Measurements from ENCODE around the gene CIROP.
A peak's percentile ranks its signal among the peaks of the same experiment; 100 is the strongest.
"Not testable (repeated sequence)": the region's sequence is repeated elsewhere in the genome, so short reads cannot be mapped to it uniquely, and the experiment has no call there.

The CIROP gene

DNA sequence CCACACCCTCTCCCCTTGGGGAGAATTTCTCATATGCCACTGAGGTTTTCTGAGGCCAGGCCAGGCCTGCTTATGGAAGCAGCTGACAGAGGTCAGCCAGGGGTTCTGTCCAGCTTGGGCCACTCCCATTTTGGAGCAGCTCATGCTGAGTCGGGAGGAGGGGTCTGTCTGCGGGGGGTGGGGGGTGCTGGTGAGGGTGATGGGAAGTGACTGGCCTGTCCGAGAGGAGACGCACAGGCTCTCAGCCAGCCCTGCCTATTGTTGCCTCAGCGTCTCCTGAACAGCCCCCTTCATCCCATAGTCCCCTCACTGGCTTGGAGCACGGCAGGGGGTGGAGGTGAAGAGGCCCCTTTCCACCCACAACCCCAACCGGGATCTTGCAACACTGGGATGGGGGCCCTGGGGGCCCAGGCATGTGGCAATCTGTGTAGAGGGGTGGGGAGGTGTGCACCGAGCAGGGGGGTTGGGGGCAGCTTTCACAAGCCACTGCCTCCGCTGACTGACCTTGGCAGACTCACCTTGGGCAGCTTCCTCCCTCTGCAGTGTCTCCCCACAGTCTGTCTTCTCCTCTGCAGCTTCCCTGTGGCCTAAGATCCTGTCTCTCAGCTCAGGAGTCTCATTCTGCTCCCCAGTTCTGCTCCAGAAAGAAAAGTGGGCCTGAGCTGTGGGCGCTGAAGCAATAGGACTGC is 8.8 kb upstream of the CIROP start:
- DNase-seq: no peak

DNA sequence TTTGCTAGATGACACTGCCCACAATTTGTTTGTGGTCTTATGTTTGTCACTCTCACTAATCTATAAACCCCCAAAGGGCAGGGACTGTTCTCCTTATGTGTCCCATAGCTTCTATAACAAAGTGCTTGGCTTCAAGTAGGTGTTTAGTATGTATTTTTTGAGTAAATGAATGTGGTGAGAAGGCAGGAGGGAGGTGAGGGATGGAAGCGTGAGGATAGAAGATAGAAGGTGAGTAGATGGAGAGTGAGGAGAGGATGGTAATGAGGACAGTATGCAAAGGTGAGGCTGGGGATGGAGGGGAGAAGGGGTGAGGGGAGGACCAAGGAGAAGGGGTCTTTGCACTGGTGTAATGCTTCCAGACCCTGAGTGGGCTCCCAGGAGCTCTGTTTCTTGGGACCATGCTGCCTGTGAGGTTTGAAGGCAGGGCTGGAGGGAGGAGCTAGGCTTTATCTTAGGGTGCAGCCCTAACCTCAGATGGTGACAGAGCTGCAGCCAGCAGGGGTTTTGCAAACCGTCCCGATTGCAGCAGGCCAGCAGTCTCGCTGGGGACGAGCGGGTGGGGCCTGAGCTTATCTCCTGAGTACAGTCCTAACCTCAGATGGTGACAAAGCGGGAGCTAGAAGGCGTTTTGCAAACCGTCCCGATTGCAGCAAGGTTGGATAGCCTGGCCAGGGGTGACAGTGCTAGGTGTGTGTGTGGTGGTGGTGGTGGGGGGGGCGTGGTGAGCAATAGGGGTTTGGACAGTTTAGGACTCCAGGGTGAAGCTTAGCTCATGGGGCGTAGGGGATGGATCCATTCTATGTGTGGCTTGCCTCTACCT is 7.8 kb upstream of the CIROP start:
- no peak for DNase-seq

DNA sequence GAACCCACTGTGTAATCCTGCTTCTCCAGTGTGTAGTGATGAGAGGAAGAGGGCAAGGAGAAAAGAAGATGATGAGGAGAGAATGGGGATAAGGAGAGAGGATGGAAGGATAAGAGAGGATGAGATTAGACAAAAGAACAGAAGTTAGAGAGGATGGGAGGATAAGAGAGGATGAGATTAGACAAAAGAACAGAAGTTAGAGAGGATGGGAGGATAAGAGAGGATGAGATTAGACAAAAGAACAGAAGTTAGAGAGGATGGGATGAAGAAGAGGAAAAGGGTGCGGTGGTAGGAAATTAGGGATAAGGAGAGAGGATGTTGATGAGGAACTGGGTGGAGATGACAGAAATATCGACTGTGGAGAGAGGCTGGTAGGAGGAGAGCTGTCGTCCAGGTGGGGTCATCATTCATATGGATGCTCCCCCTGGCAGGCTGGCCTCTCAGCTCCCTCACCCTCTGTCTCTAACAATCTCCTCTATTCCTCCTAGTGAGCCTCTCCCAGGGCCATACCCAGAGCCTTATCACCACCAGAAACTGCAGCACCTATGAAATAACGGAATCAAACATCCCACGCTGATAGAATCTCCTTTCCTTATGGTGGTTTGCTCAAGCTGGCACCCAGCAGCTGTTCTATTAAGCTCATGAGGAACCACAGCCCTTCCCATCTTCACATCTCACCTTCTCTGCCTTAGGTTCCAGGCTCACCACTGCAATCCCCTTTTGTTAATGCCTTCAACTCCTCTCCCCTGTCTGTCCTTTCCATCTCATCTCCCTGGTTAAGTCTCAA is 6.0 kb upstream of the CIROP start:
- no peak for DNase-seq

DNA sequence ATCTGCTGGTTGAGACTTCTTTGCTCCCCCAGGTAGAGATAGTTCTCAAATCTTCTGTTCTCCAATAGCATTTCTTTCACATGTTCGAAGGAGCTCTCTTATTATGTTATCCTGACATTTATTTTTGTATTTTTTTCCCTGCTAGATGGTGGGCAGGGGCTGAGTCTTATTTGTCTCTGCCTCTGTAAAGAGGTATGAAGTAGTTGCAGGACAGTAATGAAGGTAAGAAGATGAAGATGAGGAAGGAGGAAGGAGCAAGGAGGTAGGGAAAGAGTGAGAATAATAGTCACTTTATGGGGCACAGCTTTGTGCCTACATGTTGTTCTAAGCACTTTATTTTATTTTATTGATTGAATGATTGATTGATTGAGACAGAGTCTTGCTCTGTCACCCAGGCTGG is 5.0 kb upstream of the CIROP start:
- no peak for DNase-seq

DNA sequence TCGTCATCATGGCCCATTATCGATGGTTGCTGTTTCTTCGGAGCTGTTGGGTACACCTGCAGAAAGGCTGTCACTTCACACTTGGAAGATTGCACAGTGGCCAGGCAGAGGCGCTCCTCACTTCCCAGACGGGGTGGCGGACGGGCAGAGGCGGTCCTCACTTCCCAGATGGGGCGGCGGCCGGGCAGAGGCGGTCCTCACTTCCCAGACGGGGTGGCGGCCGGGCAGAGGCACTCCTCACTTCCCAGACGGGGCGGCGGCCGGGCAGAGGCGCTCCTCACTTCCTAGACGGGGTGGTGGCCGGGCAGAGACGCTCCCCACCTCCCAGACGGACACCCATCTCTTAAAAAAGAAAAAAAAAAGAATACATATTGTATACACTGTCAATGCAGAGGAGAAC is 3.4 kb upstream of the CIROP start:
- not testable (repeated sequence) for DNase-seq

DNA sequence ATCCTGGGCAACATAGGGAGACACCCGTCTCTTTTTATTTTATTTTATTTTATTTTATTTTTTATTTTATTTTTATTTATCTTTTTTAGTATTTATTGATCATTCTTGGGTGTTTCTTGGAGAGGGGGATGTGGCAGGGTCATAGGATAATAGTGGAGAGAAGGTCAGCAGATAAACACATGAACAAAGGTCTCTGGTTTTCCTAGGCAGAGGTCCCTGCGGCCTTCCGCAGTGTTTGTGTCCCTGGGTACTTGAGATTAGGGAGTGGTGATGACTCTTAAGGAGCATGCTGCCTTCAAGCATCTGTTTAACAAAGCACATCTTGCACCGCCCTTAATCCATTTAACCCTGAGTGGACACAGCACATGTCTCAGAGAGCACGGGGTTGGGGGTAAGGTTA is 2.8 kb upstream of the CIROP start:
- DNase-seq: not testable (repeated sequence)

DNA sequence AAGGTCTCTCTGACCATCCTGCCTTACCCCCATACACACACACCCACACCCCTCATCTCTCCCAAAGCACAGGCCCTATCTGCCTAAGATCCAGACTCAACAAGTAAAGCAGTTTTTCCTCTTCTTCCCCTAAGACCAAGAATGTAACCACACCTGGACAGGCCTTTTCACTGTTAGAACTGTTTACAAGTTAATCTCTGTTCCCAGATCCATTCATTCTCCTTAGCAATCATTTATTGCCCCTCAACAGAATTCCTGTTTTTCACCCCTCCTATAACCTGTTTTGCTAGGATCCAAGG is 1.9 kb upstream of the CIROP start:
- no peak for DNase-seq

DNA sequence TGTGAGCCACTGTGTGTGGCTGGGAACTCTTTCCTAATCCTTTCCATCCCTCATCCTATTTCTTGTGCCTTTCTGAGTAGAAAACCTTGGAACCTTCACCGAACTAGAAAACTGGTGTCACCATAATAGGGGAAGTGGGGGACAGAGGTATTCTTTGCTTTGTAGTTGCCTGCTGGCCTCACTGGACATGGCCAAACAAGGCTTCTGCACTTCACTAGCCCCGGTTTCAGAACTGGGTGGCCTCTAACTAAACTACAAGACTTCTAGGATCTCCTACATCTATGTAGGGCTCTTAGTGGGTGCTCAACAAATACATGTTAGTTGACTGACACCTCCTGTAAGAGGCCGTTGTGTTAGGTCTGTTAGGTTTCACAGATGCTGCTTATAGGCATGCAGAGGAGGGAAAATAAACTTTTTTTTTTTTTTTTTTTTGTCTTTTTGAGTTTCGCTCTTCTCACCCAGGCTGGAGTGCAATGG is 597 bp upstream of the CIROP start:
- no peak for DNase-seq

DNA sequence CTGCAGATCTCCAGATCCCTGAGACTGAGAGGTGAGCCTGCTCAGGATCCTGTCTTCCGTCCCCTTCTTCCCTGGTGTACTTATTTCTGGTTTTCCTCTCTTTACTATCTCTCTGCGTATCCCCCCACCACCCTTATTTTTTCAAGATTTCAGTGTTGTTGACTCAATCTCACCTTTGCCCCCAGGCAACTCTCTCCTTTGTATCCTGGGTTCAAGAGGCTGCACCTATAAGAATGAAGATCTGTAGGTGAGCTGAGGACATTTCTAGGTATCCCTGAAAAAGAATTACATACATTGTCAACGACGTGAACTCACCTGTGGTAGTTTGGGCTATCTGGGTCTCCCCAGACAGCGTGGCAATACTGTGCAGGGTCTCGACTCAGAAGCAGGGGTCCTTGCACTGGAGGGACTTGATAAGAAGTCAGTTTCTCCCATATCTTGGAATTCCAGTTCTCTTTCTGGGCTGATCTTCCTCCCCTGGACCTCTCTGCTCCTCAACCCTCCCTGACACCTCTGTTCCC is 659 bp downstream of the CIROP start:
- no peak for DNase-seq

DNA sequence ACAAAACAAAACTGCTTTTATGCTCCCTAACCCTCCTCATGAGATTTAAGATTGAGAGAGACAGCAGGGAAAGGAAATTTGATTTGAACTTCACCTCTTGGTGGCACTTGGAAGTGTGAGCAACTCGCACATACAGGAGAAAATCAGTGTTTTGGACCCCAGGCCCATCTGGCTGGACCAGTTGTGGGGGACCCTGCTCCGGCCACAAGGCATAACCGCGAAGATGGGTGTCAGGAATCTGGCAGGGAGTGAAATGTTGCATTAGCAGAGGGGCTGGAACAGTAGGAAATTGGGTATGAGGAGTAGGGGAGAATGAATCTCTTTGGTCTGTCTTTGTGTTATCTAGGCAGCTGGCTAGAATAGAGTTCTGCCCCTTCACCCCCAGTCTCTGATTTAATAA is 1.2 kb downstream of the CIROP start:
- DNase-seq: no peak

DNA sequence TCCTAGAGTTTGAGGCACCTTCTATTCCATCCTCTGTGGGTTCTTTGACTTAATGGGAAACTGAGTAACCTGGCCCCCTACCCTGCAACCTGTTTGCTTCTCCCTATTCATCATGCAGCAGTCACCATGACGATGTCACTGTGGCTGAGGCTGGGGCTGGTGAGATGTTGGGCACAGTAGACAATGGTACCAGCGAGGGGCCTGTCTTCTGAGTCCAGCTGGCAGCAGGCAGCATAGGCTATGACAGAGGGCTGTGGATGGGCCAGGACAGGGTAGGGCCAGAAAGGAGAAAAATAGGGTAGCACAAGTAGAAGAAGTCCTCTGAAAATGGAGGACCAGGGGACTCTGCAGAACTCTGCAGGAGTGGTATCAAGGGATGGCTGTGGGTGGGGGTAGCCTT is 2.0 kb downstream of the CIROP start:
- DNase-seq: no peak

DNA sequence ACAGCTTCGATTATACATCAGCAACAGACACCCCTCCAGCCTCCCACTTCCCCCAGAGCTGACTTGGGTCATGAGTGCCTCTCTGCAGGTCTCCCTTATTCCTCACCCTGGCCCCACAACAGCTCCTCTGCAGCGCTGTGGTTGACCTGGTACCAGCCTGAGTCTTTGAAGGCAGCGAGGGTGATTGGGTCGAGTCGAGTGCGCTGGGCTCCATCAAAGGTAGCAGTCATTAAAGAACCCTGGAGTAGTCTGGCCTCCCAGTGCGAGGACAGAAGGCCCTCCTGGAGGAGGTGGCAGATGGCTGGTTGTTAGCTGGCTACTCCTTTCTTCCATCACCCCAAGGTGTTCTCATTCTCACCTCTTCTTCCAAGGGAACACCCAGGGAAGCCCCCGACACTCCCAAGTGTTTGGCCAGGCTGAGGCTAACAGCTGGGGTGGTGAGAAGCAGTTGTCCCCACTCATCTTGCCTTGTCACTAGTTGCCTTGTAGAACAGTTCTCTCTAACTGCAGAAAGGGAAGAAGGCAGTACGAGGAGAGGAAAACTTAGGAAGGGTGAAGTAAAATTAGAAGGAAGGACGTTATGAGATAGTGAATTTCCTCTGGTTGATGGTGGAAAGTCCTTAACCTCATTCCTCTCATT is 2.7 kb downstream of the CIROP start:
- DNase-seq: no peak

DNA sequence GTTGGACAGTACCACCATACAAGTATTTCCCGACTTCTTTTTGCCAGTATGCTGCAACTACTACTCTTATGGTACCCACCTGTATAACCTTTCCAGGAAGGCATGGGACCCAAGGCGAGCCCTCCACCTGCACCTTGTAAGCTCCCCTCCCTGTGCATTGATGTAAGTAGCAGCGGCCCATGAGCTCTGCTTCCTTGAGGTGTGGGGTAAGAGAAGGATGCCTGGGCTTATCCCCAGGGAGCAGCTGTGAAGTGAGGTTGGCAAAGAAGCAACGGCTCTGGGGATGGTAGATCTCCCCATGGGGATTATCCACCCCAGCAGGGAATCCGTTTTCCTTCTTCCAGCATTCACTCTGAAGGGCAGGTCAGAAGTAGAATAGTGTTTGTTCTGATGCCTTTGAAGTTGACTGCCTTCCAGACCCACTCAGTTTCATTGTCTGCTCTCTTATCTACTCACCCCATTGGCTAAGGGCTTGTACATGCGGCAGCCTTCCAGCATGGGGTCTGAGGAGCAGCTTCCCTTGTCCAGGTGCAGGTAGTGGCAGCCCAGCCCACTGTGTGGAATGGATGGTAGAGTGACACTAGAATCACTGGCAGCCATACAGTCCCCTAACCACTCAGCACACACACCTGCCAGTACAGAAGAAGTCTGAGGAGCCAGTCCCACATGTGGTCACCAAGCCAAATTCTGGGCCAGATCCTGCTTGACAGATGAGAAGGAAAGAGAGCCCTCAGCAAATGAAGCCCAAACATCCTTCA is 3.4 kb downstream of the CIROP start:
- no peak for DNase-seq

DNA sequence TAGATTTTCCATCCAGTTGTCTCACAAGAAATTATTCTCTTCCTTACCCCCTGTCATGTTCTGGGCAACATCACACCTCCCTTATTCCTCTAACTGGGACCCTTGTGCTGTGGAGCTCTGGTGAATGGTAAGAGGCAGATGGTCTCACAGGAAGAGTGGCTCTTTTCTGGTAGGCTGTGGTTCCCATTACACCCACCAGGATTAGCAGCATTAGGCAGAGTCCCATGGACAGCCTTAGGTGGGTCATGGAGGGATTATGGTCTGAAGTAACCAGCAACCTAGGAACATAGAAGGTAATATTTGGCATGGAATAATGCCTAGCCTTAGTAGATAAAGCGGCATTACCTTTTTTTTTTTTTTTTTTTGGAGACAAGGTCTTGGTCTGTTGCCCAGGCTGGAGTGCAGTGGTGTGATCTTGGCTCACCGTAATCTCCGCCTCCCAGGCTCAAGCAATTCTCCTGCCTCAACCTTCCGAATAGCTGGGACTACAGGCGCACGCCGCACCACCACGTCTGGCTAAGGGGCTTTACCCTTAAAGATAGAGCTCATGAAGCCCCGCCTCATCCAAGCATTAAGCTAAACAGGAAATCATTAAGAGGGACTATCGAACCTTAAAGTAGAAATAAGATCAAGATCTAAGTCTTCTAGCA is 5.5 kb downstream of the CIROP start:
- DNase-seq: no peak

DNA sequence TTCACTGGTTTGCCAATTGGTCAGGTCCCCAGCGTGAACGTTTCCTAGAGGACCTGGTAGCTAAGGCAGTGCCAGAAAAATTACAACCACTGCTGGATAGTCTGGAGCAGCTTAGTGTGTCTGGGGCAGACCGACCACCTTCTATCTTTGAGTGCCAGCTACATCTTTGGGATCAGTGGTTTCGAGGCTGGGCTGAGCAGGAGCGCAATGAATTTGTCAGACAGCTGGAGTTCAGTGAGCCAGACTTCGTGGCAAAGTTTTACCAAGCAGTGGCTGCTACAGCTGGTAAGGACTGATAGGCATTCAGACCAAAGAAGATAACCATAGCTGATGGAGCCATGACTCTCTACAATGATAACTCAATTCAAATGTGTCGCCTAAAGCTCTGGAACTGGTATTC is 7.0 kb downstream of the CIROP start:
- DNase-seq: no peak

DNA sequence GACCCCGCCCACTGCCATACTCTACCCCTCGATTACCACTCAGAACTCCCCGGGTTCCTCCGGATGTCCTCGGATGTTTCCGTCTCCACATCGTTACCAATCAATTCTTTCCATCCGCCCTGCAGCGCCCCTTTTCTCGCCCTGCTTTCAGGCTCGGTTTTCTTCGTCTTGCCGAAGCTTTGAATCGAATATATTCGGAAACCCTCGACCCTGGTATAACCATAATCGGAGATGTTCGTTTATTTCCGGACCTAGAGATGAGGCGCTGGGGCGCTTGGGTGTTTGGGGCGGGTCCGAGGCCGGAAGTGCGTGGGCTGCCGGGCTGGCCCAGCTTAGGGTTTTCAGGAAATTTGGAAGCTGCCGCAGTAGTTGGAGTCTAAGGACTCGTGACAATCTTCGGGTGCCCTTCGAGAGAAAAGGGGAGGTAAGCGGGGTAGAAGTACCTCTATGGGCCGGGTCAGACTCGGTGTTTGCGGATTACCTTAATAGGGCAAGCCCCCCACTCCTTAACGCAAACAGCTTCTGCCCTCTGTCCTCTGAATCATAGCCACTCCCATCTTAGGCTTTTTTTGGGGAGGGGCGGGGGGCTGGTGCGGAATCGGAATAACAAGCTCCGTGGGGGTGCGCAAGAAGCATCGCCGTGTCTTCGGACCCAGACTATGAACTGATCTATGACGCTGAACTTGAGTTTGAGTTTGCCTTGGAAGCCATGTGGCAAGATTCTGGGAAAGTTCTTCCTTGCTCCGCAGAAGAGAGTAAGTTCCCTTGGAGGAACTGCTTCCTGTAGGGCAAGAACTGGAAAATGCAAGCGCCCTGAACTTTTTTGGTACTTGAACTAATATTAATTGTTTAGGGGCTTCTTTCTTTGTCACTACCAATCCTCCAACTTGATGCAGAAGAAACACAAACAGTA is 9.3 kb downstream of the CIROP start, which contains the start of gene C14orf119:
C14orf119 (plus strand) TSS at position 310 of the 913 bp plus-strand sequence. CDS start 2,154 bp downstream, outside the sequence.
- DNase-seq: peak; percentile 99

DNA sequence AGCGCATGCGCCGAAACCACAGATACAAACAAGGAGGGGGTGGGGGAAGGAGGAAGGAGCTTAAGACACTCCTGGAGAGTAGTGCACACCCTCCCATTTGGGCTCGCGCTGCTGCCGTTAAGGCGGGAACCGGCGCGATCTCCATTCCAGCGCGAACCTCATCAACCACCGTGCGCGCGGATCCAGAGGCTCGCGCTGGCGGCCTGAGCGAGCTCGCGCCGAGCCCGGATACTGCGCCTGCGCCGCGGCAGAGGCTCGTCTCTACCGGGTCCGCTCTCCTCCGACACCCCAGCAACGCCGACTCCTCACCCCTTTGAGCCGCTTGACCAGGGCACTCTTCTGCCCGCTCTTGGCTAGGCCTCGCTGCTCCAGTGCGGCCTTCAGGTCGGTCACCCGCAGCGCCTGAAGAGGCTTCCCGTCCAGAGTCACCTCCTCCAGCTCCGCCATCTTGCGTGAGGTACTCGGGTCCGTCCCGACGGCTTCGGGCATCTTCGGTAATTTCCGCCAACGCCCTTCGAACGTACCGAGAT is 10.1 kb downstream of the CIROP start, which contains the start of gene ACIN1:
ACIN1 (minus strand) TSS at position 471 of the 530 bp plus-strand sequence; CDS start at position 447, 24 bp downstream.
- peak; percentile 94 for DNase-seq

DNA sequence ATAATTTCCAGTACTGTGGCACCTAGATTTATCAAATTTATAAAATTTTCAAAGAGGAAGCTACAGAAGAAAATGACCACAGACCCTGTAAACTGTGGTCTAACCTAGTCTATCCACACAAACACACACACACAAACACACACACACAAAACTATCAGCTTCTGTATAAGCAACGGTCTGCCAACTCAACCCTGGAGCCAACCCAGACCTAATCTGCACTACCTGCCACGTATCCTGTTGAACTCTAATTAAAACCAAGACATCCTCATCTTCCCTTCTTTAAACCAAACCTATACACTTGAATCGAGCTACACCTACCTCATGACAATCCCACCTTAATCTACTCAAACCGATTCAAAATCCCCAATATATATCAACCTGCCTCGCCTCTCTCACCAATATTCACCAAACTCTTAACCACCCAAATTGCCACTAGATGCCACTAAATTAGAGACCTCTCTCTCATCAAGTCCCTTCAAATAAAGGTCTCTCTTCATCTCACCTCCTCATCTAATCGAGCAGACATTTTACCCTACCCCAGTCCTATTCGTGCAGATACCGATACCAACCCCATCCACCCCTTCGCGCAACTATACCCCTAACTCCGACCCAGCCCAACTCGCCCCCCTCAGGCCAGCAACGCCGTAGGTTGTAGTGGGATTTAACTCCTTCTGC is 10.7 kb downstream of the CIROP start:
- DNase-seq: no peak

DNA sequence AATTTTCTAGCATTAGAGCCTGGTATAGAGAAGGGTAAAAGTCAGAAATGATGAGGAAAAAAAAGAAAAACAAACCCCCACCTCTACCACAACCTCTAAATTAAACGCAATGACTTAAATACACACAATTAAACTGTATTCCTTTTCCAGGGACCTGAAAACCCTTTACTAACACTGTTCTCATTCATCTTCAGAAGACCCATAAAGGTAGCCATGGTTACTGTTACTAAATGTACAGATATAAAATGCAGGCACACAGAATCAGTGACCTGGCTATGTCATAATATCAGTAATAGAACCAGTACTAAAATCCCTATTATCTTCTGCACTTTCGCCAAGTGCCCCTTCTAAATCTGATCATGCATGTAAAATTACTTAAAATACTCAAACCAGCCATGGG is 11.3 kb downstream of the CIROP start:
- no peak for DNase-seq
